H1 (cell line): ENCODE results near the gene TBC1D25. TPM values are rescaled to one million over a fixed set of nuclear protein-coding genes. Genes with fewer than 3 reads are reported as not detected.
"Not testable (repeated sequence)": the region's sequence is repeated elsewhere in the genome, so short reads cannot be mapped to it uniquely, and the experiment has no call there.

Experiments
- CTCF ChIA-PET: fragments of 300-600 bp; sonication (Branson Sonifier 250); formaldehyde crosslinking; loops from one replicate; lab custom pipeline; 2021; ENCODE audit not compliant: partially characterized antibody; lab: Charles Lee
- POLR2A ChIA-PET: fragments of 300-600 bp; sonication (Branson Sonifier 250); formaldehyde crosslinking; loops from one replicate; lab custom pipeline; 2021; ENCODE audit warnings: inconsistent platforms; ENCODE audit not compliant: partially characterized antibody; lab: Charles Lee
- DNase-seq, 2 experiments: peaks; one replicate each; pipeline versions ENCODE4 v3.0.0 to v3.0.0-alpha.2; 2010 to 2022; ENCODE audit warnings: low spot score in 2 of 2, low read depth in 1 of 2, mixed read lengths in 1 of 2
- FAIRE-seq: peaks from 2 replicates; lab custom pipeline; 2011; peaks lifted over from hg19 to GRCh38; lab: Jason Lieb, UNC
- H2AFZ ChIP-seq: 2 replicates; pipeline ENCODE4 v1.8.1; 2012; ENCODE audit warnings: low read length, inconsistent platforms
- H2AK5ac ChIP-seq: 2 replicates; pipeline ENCODE4 v1.6.1; 2013; ENCODE audit warnings: low read depth, low read length
- H2BK120ac ChIP-seq: replicated peaks from 2 replicates; pipeline ENCODE3; 2013; ENCODE audit warnings: low read depth, low read length, inconsistent platforms
- H2BK12ac ChIP-seq: 2 replicates; pipeline ENCODE4 v1.6.1; 2013; ENCODE audit warnings: low read depth, low read length
- H2BK15ac ChIP-seq: 2 replicates; pipeline ENCODE4 v1.6.1; 2013; ENCODE audit warnings: low read length
- H2BK20ac ChIP-seq: 2 replicates; pipeline ENCODE4 v1.6.1; 2013; ENCODE audit warnings: low read length
- H2BK5ac ChIP-seq: 2 replicates; pipeline ENCODE4 v1.6.1; 2013; ENCODE audit warnings: low read depth, low read length
- H3K14ac ChIP-seq: 2 replicates; pipeline ENCODE4 v1.6.1; 2013; ENCODE audit warnings: inconsistent platforms; ENCODE audit not compliant: insufficient read length
- H3K18ac ChIP-seq: 2 replicates; pipeline ENCODE4 v1.6.1; 2013; ENCODE audit warnings: low read length; ENCODE audit errors: extremely low read depth
- H3K23ac ChIP-seq: 2 replicates; pipeline ENCODE4 v1.6.1; 2013; ENCODE audit warnings: inconsistent platforms; ENCODE audit not compliant: insufficient read length
- H3K23me2 ChIP-seq: 2 replicates; pipeline ENCODE4 v1.6.1; 2013; ENCODE audit warnings: low read depth, low read length
- H3K27ac ChIP-seq: 2 replicates; pipeline ENCODE4 v1.6.1; 2011; ENCODE audit warnings: low read depth, low read length, inconsistent platforms
- H3K27me3 ChIP-seq, 4 experiments: replicated peaks in 1 of 4; 1 replicate in 1 of 4; 2 replicates in 3 of 4; pipeline versions ENCODE4 v1.6.1 to v1.8.1; 2011 to 2013; ENCODE audit warnings: low read length in 3 of 4, mild to moderate bottlenecking in 3 of 4, inconsistent platforms in 2 of 4, mixed read lengths in 2 of 4, moderate library complexity in 1 of 4; ENCODE audit not compliant: control insufficient read depth in 3 of 4, insufficient read depth in 3 of 4; ENCODE audit errors: extremely low read depth in 1 of 4
- H3K36me3 ChIP-seq, 4 experiments: 2 replicates each; pipeline versions ENCODE4 v1.6.1 to v1.8.1; 2011 to 2013; ENCODE audit warnings: mild to moderate bottlenecking in 4 of 4, low read length in 3 of 4, moderate library complexity in 2 of 4, control low read depth in 1 of 4, inconsistent platforms in 1 of 4; ENCODE audit not compliant: insufficient read depth in 4 of 4, control insufficient read depth in 2 of 4
- H3K4ac ChIP-seq: replicated peaks from 2 replicates; pipeline ENCODE3; 2013; ENCODE audit warnings: low read length, low read depth, mixed read lengths, inconsistent platforms; ENCODE audit not compliant: insufficient read length
- H3K4me1 ChIP-seq, 4 experiments: replicated peaks in 1 of 4; 1 replicate in 1 of 4; 2 replicates in 3 of 4; pipeline versions ENCODE4 v1.6.1 to v1.8.1; 2011 to 2013; ENCODE audit warnings: low read length in 3 of 4, inconsistent platforms in 2 of 4, mixed read lengths in 1 of 4; ENCODE audit not compliant: insufficient read depth in 4 of 4, control insufficient read depth in 3 of 4
- H3K4me2 ChIP-seq, 2 experiments: 2 replicates each; pipeline versions ENCODE4 v1.6.1 to v1.8.1; 2011 to 2013; ENCODE audit warnings: low read depth in 2 of 2, low read length in 2 of 2, control low read depth in 1 of 2, inconsistent platforms in 1 of 2, mild to moderate bottlenecking in 1 of 2; ENCODE audit not compliant: insufficient read depth in 1 of 2
- H3K4me3 ChIP-seq, 4 experiments: fragments of 200-600, 300-600 bp in 1 of 4; sonication (generic), shearing (Covaris generic), sonication (Bioruptor Twin) in 1 of 4; 2 replicates each; pipeline versions ENCODE4 v1.5.1 to v1.8.1; 2011 to 2016; ENCODE audit warnings: low read length in 4 of 4, low read depth in 3 of 4, control low read depth in 2 of 4, inconsistent platforms in 2 of 4, mild to moderate bottlenecking in 2 of 4, mixed read lengths in 1 of 4, moderate library complexity in 1 of 4; ENCODE audit not compliant: insufficient read depth in 2 of 4; ENCODE audit errors: extremely low read depth in 1 of 4
- H3K56ac ChIP-seq: replicated peaks from 2 replicates; pipeline ENCODE3; 2013; ENCODE audit warnings: low read depth, mild to moderate bottlenecking, mixed read lengths, low read length, inconsistent platforms; ENCODE audit not compliant: insufficient read length
- H3K79me1 ChIP-seq: 2 replicates; pipeline ENCODE4 v1.6.1; 2013; ENCODE audit warnings: low read depth, low read length, control low read depth
- H3K79me2 ChIP-seq, 2 experiments: 2 replicates each; pipeline versions ENCODE4 v1.6.1 to v1.8.1; 2012 to 2013; ENCODE audit warnings: low read length in 2 of 2, mild to moderate bottlenecking in 2 of 2, inconsistent platforms in 1 of 2; ENCODE audit not compliant: insufficient read depth in 2 of 2, control insufficient read depth in 1 of 2
- H3K9ac ChIP-seq, 4 experiments: replicated peaks in 1 of 4; 1 replicate in 1 of 4; 2 replicates in 3 of 4; pipeline versions ENCODE4 v1.6.1 to v1.8.1; 2011 to 2013; ENCODE audit warnings: low read depth in 3 of 4, low read length in 3 of 4, control low read depth in 2 of 4, mild to moderate bottlenecking in 2 of 4, moderate library complexity in 2 of 4, inconsistent platforms in 1 of 4; ENCODE audit errors: extremely low read depth in 1 of 4
- H3K9me3 ChIP-seq, 2 experiments: 2 replicates each; pipeline versions ENCODE4 v1.6.1 to v1.8.1; 2012 to 2013; ENCODE audit warnings: mild to moderate bottlenecking in 2 of 2, moderate library complexity in 2 of 2, control low read depth in 1 of 2, inconsistent platforms in 1 of 2, low read depth in 1 of 2, low read length in 1 of 2, mixed read lengths in 1 of 2; ENCODE audit not compliant: insufficient read depth in 2 of 2
- H4K20me1 ChIP-seq, 2 experiments: replicated peaks in 1 of 2; 2 replicates each; pipeline versions ENCODE3 to v1.8.1; 2011 to 2013; ENCODE audit warnings: inconsistent platforms in 2 of 2, low read length in 2 of 2, mild to moderate bottlenecking in 1 of 2; ENCODE audit not compliant: insufficient read depth in 2 of 2, control insufficient read depth in 1 of 2
- H4K5ac ChIP-seq: 2 replicates; pipeline ENCODE4 v1.6.1; 2013; ENCODE audit warnings: low read length, low read depth, mixed read lengths, inconsistent platforms; ENCODE audit not compliant: insufficient read length
- H4K8ac ChIP-seq: 2 replicates; pipeline ENCODE4 v1.8.0; 2013; ENCODE audit warnings: mild to moderate bottlenecking, moderate library complexity, low read length, inconsistent platforms; ENCODE audit not compliant: insufficient read depth; ENCODE audit errors: extremely low read depth
- H4K91ac ChIP-seq: replicated peaks from 2 replicates; pipeline ENCODE3; 2013; ENCODE audit warnings: low read length, mixed read lengths, inconsistent platforms; ENCODE audit not compliant: insufficient read length
- WGBS, 2 experiments: shearing (Covaris generic) in 1 of 2; methylation state at CpG; one replicate each; pipeline versions ENCODE4 v1.1.6 to v1.1.7; 2013 to 2015; ENCODE audit warnings: low lambda C conversion rate in 2 of 2, mixed read lengths in 2 of 2, inconsistent platforms in 1 of 2, low coverage in 1 of 2, missing lambda C conversion rate in 1 of 2; ENCODE audit not compliant: insufficient replicate concordance in 2 of 2, insufficient coverage in 1 of 2, insufficient read length in 1 of 2; ENCODE audit errors: extremely low coverage in 1 of 2, missing lambda C conversion rate in 1 of 2; 5-methylcytosine and 5-hydroxymethylcytosine counted together
- polyA plus RNA-seq, 7 experiments: library from polyadenylated mRNA; depleted of rRNA in 3 of 7; stranded (reverse) in 5 of 7; unstranded in 2 of 7; fragments of >200 nt in 5 of 7; fragments of 200-250 nt in 2 of 7; gene quantifications; 1 replicate in 5 of 7; 2 replicates in 1 of 7; 4 replicates in 1 of 7; pipeline versions ENCODE4 v1.2.1 to v1.2.3, GENCODE V29; 2011 to 2013; ENCODE audit warnings: missing spikeins in 2 of 7, mixed read lengths in 2 of 7
- total RNA-seq: library from RNA; stranded (reverse); fragmentation: NEBNext Ultra II Directional; extraction: Animal tissue kit (Norgen Biotek cat#: 25700); gene quantifications from 2 replicates; pipeline ENCODE4 v1.2.1, GENCODE V29; 2021

The TBC1D25 gene
- total and polyA plus RNA-seq, 2 of the 8 experiments (the other 6 are each of a cell fraction or from before 2014, with no cell fraction given), result 6.5 to 6.8 TPM

GRCh38 chrX:48525853-48526252, 13.7 kb upstream of the TBC1D25 start:
- peaks cover 3 to 42% (median 28%) of the 10 kb centered on the region in 4 experiments for H3K36me3 ChIP-seq
- H3K4me3 ChIP-seq, H3K4me2 ChIP-seq, H3K4ac ChIP-seq, H2BK12ac ChIP-seq, H3K56ac ChIP-seq, H3K79me2 ChIP-seq, H3K9ac ChIP-seq, H3K79me1 ChIP-seq, H4K8ac ChIP-seq, H2BK15ac ChIP-seq, FAIRE-seq, H3K27me3 ChIP-seq, H3K9me3 ChIP-seq, DNase-seq, H3K23ac ChIP-seq, H4K20me1 ChIP-seq, H3K23me2 ChIP-seq, H3K14ac ChIP-seq, H4K5ac ChIP-seq, H2BK5ac ChIP-seq, H2AK5ac ChIP-seq, H3K4me1 ChIP-seq, H2AFZ ChIP-seq, H2BK120ac ChIP-seq, CTCF ChIA-PET, H3K18ac ChIP-seq, H2BK20ac ChIP-seq, H4K91ac ChIP-seq, H3K27ac ChIP-seq: not testable (repeated sequence)
- 100% methylated on average over 3 of the region's 8 CpGs; no CpG with 5 or more reads in 1 of the 2 experiments for WGBS, 2 experiments
- POLR2A ChIA-PET, result interaction anchor here (1.1 kb wide), 1 partner anchor 49 kb away, joined by 3 read pairs; the partner anchor contains the start of gene RBM3
